HepG2 (cell line): Measurements from ENCODE around the gene SSTR5. TPM values are rescaled to one million over a fixed set of nuclear protein-coding genes. Genes with fewer than 3 reads are reported as not detected.

Experiments
- ATAC-seq: fragments of 200-7000 bp; cut with Tn5 transposase; 3 replicates; pipeline ENCODE4 v1.9.1; 2020; ENCODE audit warnings: mild to moderate bottlenecking, moderate library complexity
- BruUV-seq: library from RNA; stranded (reverse); fragments of 400-500 nt; replicated peaks from 2 replicates; lab custom pipeline; 2021; lab: Mats Ljungman, UMichigan
- CTCF ChIA-PET: fragments of 300-600 bp; formaldehyde crosslinking; extraction: SDS; loops from one replicate; lab custom pipeline; 2021; ENCODE audit warnings: low total read pairs, inconsistent platforms, low intra/inter-chr PET ratio; lab: Yijun Ruan, JAX
- POLR2A ChIA-PET: fragments of 350-600 bp; sonication (Branson Sonifier 250); formaldehyde crosslinking; loops from one replicate; lab custom pipeline; 2020; ENCODE audit warnings: antibody characterized with exemption, inconsistent platforms; lab: Yijun Ruan, JAX
- DNase-seq: peaks from one replicate; pipeline ENCODE4 v3.0.0-alpha.2; 2015; ENCODE audit warnings: low spot score
- FAIRE-seq: peaks from 3 replicates; lab custom pipeline; 2011; peaks lifted over from hg19 to GRCh38; lab: Jason Lieb, UNC
- H2AFZ ChIP-seq: one replicate; pipeline ENCODE4 v1.6.1; 2011; ENCODE audit warnings: low read length, inconsistent platforms
- H3K27ac ChIP-seq: fragments of 300-600 bp; 3 replicates; pipeline ENCODE4 v1.8.0; 2011; ENCODE audit warnings: mixed run types, mild to moderate bottlenecking, mixed read lengths, low read length, inconsistent platforms; ENCODE audit not compliant: insufficient read depth; ENCODE audit errors: extremely low read length
- H3K27me3 ChIP-seq, 2 experiments: fragments of 200-600 bp in 1 of 2; 2 replicates in 1 of 2; 3 replicates in 1 of 2; pipeline versions ENCODE4 v1.6.0 to v1.8.0; 2011; ENCODE audit warnings: low read length in 2 of 2, mild to moderate bottlenecking in 2 of 2, moderate library complexity in 2 of 2, inconsistent platforms in 1 of 2; ENCODE audit not compliant: insufficient read depth in 2 of 2, control insufficient read depth in 1 of 2
- H3K36me3 ChIP-seq, 2 experiments: fragments of 200-600 bp in 1 of 2; replicated peaks in 1 of 2; 2 replicates in 1 of 2; 3 replicates in 1 of 2; pipeline versions ENCODE4 v1.5.1 to v1.8.0; 2011; ENCODE audit warnings: low read length in 2 of 2, inconsistent platforms in 1 of 2; ENCODE audit not compliant: insufficient read depth in 2 of 2, control insufficient read depth in 1 of 2
- H3K4me1 ChIP-seq: 2 replicates; pipeline ENCODE4 v1.5.1; 2012; ENCODE audit warnings: low read length, inconsistent platforms; ENCODE audit not compliant: insufficient read depth
- H3K4me2 ChIP-seq: 2 replicates; pipeline ENCODE4 v1.6.0; 2011; ENCODE audit warnings: low read depth, low read length, inconsistent platforms
- H3K4me3 ChIP-seq, 3 experiments: fragments of 200-600 bp in 1 of 3; sonication (generic), shearing (Covaris generic) in 1 of 3; replicated peaks in 1 of 3; 2 replicates each; pipeline ENCODE4 v1.5.1; 2011 to 2016; ENCODE audit warnings: low read length in 3 of 3, inconsistent platforms in 2 of 3, low read depth in 2 of 3, mild to moderate bottlenecking in 2 of 3, control low read depth in 1 of 3, mixed read lengths in 1 of 3; ENCODE audit not compliant: insufficient read depth in 1 of 3
- H3K79me2 ChIP-seq: one replicate; pipeline ENCODE4 v1.6.1; 2011; ENCODE audit warnings: low read length, inconsistent platforms; ENCODE audit not compliant: insufficient read depth
- H3K9ac ChIP-seq: 2 replicates; pipeline ENCODE4 v1.6.0; 2011; ENCODE audit warnings: mild to moderate bottlenecking, low read depth, low read length, inconsistent platforms; ENCODE audit not compliant: insufficient read depth
- H3K9me3 ChIP-seq: 2 replicates; pipeline ENCODE4 v1.5.1; 2012; ENCODE audit warnings: mild to moderate bottlenecking, low read length
- H4K20me1 ChIP-seq: 2 replicates; pipeline ENCODE4 v1.6.0; 2011; ENCODE audit warnings: inconsistent platforms, mild to moderate bottlenecking, low read length, moderate library complexity; ENCODE audit not compliant: insufficient read depth
- AHR ChIP-seq: IDR thresholded peaks from 2 replicates; pipeline ENCODE4 v1.6.1; 2018; ENCODE audit warnings: missing genetic modification reagents, missing compliant biosample characterization
- FOXO1 ChIP-seq: sonication (generic); formaldehyde crosslinking; IDR thresholded peaks from 2 replicates; pipeline ENCODE4 v1.4.0; 2020; ENCODE audit warnings: missing genetic modification reagents
- KAT2B ChIP-seq: fragments of 150-350 bp; IDR thresholded peaks from 2 replicates; pipeline ENCODE4 v1.6.1; 2014; ENCODE audit warnings: low read depth, low read length, borderline replicate concordance
- MAF1 ChIP-seq: sonication (generic); formaldehyde crosslinking; IDR thresholded peaks from 2 replicates; pipeline ENCODE4 v1.5.0; 2020; ENCODE audit warnings: missing genetic modification reagents, borderline replicate concordance
- MTF2 ChIP-seq: sonication (generic); formaldehyde crosslinking; IDR thresholded peaks from 2 replicates; pipeline ENCODE4 v1.5.0; 2020; ENCODE audit warnings: missing genetic modification reagents, borderline replicate concordance
- NCOA1 ChIP-seq: sonication (generic); formaldehyde crosslinking; IDR thresholded peaks from 2 replicates; pipeline ENCODE4 v1.9.0; 2021; ENCODE audit warnings: missing genetic modification reagents
- NONO ChIP-seq, 2 experiments: fragments of 450-650 bp in 1 of 2; sonication (generic) in 1 of 2; formaldehyde crosslinking in 1 of 2; IDR thresholded peaks in 1 of 2; conservative IDR thresholded peaks in 1 of 2; 2 replicates each; pipeline versions ENCODE4 v1.6.1 to v1.8.0; 2017 to 2022; ENCODE audit warnings: mild to moderate bottlenecking in 1 of 2, missing genetic modification reagents in 1 of 2, moderate library complexity in 1 of 2
- PCBP1 ChIP-seq: fragments of 200-400 bp; formaldehyde crosslinking; IDR thresholded peaks from 2 replicates; pipeline ENCODE4 v1.6.1; 2017; ENCODE audit warnings: mild to moderate bottlenecking, low read depth, low read length, borderline replicate concordance
- POLR2AphosphoS2 ChIP-seq: IDR thresholded peaks from 2 replicates; pipeline ENCODE4 v1.6.1; 2011; ENCODE audit warnings: low read depth, low read length, improper control_type of control experiment
- RAD21 ChIP-seq: fragments of 450-650 bp; formaldehyde crosslinking; IDR thresholded peaks from 2 replicates; pipeline ENCODE4 v1.5.0; 2020; ENCODE audit warnings: mild to moderate bottlenecking
- SNRNP70 ChIP-seq: fragments of 200-400 bp; formaldehyde crosslinking; IDR thresholded peaks from 2 replicates; pipeline ENCODE4 v1.6.1; 2017; ENCODE audit warnings: mild to moderate bottlenecking, low read depth, low read length, moderate library complexity
- SP4 ChIP-seq: sonication (generic); formaldehyde crosslinking; IDR thresholded peaks from 2 replicates; pipeline ENCODE4 v1.8.1; 2023; ENCODE audit warnings: mild to moderate bottlenecking, missing genetic modification reagents
- ZBTB20 ChIP-seq: sonication (generic); formaldehyde crosslinking; IDR thresholded peaks from 2 replicates; pipeline ENCODE4 v1.8.1; 2023; ENCODE audit warnings: missing genetic modification reagents, low read depth, mild to moderate bottlenecking, borderline replicate concordance
- ZFP36L1 ChIP-seq: sonication (generic); formaldehyde crosslinking; IDR thresholded peaks from 2 replicates; pipeline ENCODE4 v1.8.0; 2022; ENCODE audit warnings: mild to moderate bottlenecking, missing genetic modification reagents, moderate library complexity
- ZMYM4 ChIP-seq: sonication (generic); formaldehyde crosslinking; IDR thresholded peaks from 2 replicates; pipeline ENCODE4 v1.8.1; 2023; ENCODE audit warnings: mild to moderate bottlenecking, missing genetic modification reagents
- ZNF530 ChIP-seq: sonication (generic); formaldehyde crosslinking; IDR thresholded peaks from 2 replicates; pipeline ENCODE4 v1.5.0; 2020; ENCODE audit warnings: low read depth, mild to moderate bottlenecking, missing genetic modification reagents
- ZNF713 ChIP-seq: sonication (generic); formaldehyde crosslinking; IDR thresholded peaks from 2 replicates; pipeline ENCODE4 v1.4.0; 2020; ENCODE audit warnings: mild to moderate bottlenecking, missing genetic modification reagents
- ZNF749 ChIP-seq: sonication (generic); formaldehyde crosslinking; IDR thresholded peaks from 2 replicates; pipeline ENCODE4 v1.8.0; 2022; ENCODE audit warnings: mild to moderate bottlenecking, missing genetic modification reagents, moderate library complexity, borderline replicate concordance
- ZNF766 ChIP-seq: sonication (generic); formaldehyde crosslinking; IDR thresholded peaks from 2 replicates; pipeline ENCODE4 v1.5.0; 2020; ENCODE audit warnings: missing genetic modification reagents, borderline replicate concordance
- WGBS: methylation state at CpG from one replicate; pipeline ENCODE4 v1.1.6; 2017; ENCODE audit warnings: low lambda C conversion rate; 5-methylcytosine and 5-hydroxymethylcytosine counted together
- in situ Hi-C: cut with HindIII; loops from 2 replicates; pipeline ENCODE4 v1.10.0; 2017; ENCODE audit warnings: low pct_unique_long_range_greater_than_20kb; ENCODE audit not compliant: extremely low pct_ligation_motif_present
- intact Hi-C: fragments of 100-400 bp; cut with micrococcal nuclease; formaldehyde crosslinking; loops from one replicate; pipeline ENCODE4 v1.10.0; 2022; ENCODE audit not compliant: unreplicated experiment
- polyA plus RNA-seq, 8 experiments: library from polyadenylated mRNA; depleted of rRNA in 3 of 8; stranded (reverse) in 7 of 8; unstranded in 1 of 8; fragments of >200 nt; fragmentation: Illumina TruSeq in 4 of 8; extraction: Trizol in 4 of 8; gene quantifications; 2 replicates each; pipeline versions ENCODE4 v1.2.1 to v1.2.3, GENCODE V29; 2011 to 2016; ENCODE audit warnings: low read depth in 4 of 8, missing spikeins in 1 of 8, mixed read lengths in 1 of 8; ENCODE audit not compliant: insufficient read depth in 1 of 8
- total RNA-seq, 5 experiments: library from RNA; depleted of rRNA; stranded (reverse); fragments of >200 nt; fragmentation: Illumina TruSeq; extraction: Trizol; gene quantifications; 2 replicates each; pipeline ENCODE4 v1.2.3, GENCODE V29; 2016; ENCODE audit warnings: low read depth in 1 of 5
- TF ChIP-seq, protein P1 (sequence below): sonication (generic); formaldehyde crosslinking; IDR thresholded peaks from 2 replicates; pipeline ENCODE4 v1.8.0; 2022; ENCODE audit warnings: mild to moderate bottlenecking, missing genetic modification reagents
- TF ChIP-seq, protein P2 (sequence below): IDR thresholded peaks from 2 replicates; pipeline ENCODE4 v1.6.1; 2012; ENCODE audit warnings: low read length, improper control_type of control experiment

The SSTR5 gene
- total and polyA plus RNA-seq, 2 of the 13 experiments (the other 11 are each of a cell fraction or from before 2014, with no cell fraction given), result 0.20 to 0.49 TPM

GRCh38 chr16:1081734-1082265 lies 9.3 kb downstream of the SSTR5 start:
- H2AFZ ChIP-seq, result no peak overlapping the region
- peaks cover 1 to 12% of the 10 kb centered on the region in 2 experiments; a peak in 2 of 5 replicates for H3K27me3 ChIP-seq
- H3K4me2 ChIP-seq, result peak overlapping the region; percentile 42
- no peaks in the 10 kb centered on the region for H3K79me2 ChIP-seq
- no peak for DNase-seq
- no peaks in the 10 kb centered on the region for H4K20me1 ChIP-seq
- intact Hi-C loops, result no loop called here
- ChIA-PET POLR2A (interaction anchor here (1.9 to 3.6 kb wide), 2 partner anchors 9 to 12 kb away, joined by 7 to 14 read pairs; no protein-coding TSS in a partner anchor), CTCF (no interaction called here)
- FAIRE-seq, result no peak
- peak overlapping the region in 2 of 3 experiments; percentile 33 to 37; a peak in 3 of 6 replicates for H3K4me3 ChIP-seq
- BruUV-seq, result no TSS peak
- peaks cover 8% of the 10 kb centered on the region for H3K9me3 ChIP-seq
- H3K9ac ChIP-seq, result no peak overlapping the region
- in situ Hi-C loops, result no loop called here
- 30% methylated on average over 5 of the region's 22 CpGs for WGBS
- H3K4me1 ChIP-seq, result peaks cover 76% of the 10 kb centered on the region
- peak overlapping the region; percentile 70 for H3K27ac ChIP-seq
- no peaks in the 10 kb centered on the region for H3K36me3 ChIP-seq
- peak; percentile 39 for ATAC-seq
- TF ChIP-seq, protein P1, sequence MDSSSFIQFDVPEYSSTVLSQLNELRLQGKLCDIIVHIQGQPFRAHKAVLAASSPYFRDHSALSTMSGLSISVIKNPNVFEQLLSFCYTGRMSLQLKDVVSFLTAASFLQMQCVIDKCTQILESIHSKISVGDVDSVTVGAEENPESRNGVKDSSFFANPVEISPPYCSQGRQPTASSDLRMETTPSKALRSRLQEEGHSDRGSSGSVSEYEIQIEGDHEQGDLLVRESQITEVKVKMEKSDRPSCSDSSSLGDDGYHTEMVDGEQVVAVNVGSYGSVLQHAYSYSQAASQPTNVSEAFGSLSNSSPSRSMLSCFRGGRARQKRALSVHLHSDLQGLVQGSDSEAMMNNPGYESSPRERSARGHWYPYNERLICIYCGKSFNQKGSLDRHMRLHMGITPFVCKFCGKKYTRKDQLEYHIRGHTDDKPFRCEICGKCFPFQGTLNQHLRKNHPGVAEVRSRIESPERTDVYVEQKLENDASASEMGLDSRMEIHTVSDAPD (CRISPR knock-in tag), result no peak
- TF ChIP-seq PCBP1, result peak; percentile 16; the same call in 1 of the 2 replicates
- TF ChIP-seq MAF1 (CRISPR knock-in tag), result no peak
- TF ChIP-seq POLR2AphosphoS2, result no peak
- TF ChIP-seq ZNF766 (CRISPR knock-in tag), result 0 out of 2 replicates have a peak, but pooled peaks have one; percentile 1
- TF ChIP-seq ZNF530 (CRISPR knock-in tag), result 0 out of 2 replicates have a peak, but pooled peaks have one; percentile 25
- TF ChIP-seq ZBTB20 (CRISPR knock-in tag), result no peak
- TF ChIP-seq, protein P2, sequence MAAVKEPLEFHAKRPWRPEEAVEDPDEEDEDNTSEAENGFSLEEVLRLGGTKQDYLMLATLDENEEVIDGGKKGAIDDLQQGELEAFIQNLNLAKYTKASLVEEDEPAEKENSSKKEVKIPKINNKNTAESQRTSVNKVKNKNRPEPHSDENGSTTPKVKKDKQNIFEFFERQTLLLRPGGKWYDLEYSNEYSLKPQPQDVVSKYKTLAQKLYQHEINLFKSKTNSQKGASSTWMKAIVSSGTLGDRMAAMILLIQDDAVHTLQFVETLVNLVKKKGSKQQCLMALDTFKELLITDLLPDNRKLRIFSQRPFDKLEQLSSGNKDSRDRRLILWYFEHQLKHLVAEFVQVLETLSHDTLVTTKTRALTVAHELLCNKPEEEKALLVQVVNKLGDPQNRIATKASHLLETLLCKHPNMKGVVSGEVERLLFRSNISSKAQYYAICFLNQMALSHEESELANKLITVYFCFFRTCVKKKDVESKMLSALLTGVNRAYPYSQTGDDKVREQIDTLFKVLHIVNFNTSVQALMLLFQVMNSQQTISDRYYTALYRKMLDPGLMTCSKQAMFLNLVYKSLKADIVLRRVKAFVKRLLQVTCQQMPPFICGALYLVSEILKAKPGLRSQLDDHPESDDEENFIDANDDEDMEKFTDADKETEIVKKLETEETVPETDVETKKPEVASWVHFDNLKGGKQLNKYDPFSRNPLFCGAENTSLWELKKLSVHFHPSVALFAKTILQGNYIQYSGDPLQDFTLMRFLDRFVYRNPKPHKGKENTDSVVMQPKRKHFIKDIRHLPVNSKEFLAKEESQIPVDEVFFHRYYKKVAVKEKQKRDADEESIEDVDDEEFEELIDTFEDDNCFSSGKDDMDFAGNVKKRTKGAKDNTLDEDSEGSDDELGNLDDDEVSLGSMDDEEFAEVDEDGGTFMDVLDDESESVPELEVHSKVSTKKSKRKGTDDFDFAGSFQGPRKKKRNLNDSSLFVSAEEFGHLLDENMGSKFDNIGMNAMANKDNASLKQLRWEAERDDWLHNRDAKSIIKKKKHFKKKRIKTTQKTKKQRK, result no peak
- TF ChIP-seq ZFP36L1 (CRISPR knock-in tag), result no peak
- TF ChIP-seq MTF2 (CRISPR knock-in tag), result 0 out of 2 replicates have a peak, but pooled peaks have one; percentile 37
- no peak for TF ChIP-seq SNRNP70
- TF ChIP-seq NCOA1 (CRISPR knock-in tag), result 0 out of 2 replicates have a peak, but pooled peaks have one; percentile 25
- no peak for TF ChIP-seq FOXO1 (CRISPR knock-in tag)
- peak; percentile 34; the same call in 1 of the 2 replicates for TF ChIP-seq KAT2B
- no peak for TF ChIP-seq NONO (IDR thresholded peaks at IDR 0.05)
- TF ChIP-seq NONO (CRISPR knock-in tag; conservative IDR thresholded peaks at IDR 0.05), result no peak
- no peak for TF ChIP-seq RAD21 (CRISPR knock-in tag)
- TF ChIP-seq ZMYM4 (CRISPR knock-in tag), result no peak
- no peak for TF ChIP-seq AHR (CRISPR knock-in tag)
- TF ChIP-seq ZNF713 (CRISPR knock-in tag), result no peak
- no peak for TF ChIP-seq ZNF749 (CRISPR knock-in tag)
- no peak for TF ChIP-seq SP4
